Stimulated activated CD4-positive, alpha-beta T cell treated with anti-CD3 and anti-CD28 coated beads, Interleukin-2, amount 100 ng/mL, for 48 hours (primary cell): ENCODE data around the gene EML6.

Experiments used
- DNase-seq, 2 donors: peaks; one replicate each; pipeline ENCODE4 v3.0.0-alpha.2; 2020

Gene EML6

DNA sequence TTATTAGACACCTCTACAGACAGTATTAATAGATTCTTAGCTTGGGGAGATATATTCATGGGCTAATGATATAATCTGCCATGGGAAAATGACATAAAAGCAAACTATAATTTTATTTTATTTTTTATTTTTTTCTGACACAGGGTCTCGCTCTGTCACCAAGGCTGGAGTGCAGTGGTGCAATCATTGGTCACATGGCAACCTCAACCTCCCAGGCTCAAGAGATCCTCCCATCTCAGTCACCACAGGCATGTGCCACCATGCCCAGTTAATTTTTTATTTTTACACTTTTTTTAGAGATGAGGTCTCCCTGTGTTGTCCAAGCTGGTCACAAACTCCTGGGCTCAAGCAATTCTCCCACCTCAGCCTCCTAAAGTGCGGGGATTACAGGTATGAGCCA, 287.5 kb downstream of the EML6 start:
- no peak for DNase-seq

DNA sequence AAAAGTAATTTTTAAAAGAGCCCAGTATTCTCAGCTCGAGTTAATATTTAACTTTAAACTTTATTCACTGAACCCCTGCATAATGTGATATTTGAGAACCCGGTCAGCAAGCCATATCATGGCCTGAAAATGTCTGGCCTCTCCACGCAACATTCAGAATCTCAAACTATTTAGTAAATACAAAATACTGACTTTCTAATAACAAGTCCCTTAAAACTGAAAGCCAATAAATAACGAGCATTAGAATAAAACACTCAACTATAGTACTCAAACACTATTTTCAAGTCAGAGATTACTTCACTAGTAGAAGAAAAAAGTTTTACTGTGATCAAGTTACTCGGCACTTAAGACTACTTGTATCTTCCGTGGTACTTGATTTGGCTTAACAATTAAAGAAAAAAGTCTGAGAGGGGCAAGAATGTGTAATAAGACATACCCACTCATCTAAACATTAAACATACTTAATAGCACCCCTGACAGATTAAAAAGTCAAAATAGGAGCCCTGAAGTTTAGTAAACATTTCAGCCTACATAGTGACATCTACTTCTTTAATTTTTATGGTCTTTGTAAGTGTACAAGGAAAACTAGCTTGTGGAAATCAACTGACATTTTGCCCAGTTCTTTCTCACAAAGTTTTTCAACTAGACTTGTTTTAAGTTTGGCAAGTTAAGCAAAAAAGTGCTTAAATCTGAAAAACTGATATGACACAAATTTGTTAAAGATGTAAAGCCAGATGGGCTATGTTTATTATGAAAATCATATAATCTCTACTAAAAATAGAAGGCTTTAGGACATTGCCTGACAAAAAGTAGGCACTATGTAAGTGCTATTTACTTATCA, 288.6 kb downstream of the EML6 start:
- DNase-seq = no peak

DNA sequence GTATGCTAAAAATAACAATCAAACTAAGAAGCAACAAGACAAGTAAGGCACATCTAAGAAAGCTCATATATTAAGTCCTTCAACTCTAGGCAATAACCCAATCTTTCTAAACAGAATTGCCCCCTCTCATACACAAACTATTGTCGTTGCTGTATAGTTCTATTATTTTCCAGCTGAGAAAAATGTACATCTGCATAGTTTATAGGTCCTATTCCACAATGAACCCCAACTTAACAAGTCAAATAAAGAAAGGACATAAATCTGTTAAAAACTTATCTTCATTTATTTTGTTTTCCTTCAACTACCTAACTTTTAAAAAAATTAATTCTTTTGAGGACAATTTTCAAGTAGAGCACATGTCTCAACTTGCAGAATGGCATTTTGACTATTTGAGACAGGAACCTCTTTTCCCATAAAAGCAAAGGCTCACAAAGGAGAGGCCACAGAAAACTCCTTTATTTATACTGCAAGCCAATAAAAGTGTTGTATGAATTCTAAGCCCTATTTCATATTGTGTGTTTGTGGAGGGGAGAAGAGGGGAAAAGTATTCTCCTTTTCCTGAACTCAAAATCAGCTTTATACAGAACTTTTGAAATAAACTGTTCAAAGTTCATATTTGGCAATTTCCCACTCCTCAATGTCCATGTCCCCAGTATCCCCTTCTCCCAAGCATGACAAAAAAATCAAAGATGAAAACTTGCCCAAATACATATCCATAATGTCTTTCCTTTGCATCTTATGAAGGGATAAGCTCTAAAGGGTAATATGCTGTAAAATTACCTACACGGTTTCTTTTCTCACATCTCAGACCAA, 289.4 kb downstream of the EML6 start:
- no peak for DNase-seq

DNA sequence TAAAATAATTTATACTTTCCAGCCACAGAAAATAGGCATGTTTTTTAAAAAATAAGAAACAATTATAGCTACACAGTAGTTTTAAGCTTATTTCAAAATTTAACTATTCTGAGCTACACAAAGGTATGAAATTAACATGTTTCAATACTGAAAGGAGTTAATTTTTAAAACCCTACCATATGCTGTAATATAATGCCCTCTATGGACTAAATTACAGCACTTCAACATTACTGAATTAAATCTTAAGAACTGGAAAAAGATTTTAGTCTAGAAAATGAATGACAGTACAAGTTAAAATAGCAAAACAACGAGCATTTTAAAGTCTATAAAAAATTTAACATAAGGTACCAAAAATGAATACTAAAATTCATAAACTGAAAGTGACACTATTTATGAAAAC, 290.5 kb downstream of the EML6 start:
- DNase-seq = no peak

DNA sequence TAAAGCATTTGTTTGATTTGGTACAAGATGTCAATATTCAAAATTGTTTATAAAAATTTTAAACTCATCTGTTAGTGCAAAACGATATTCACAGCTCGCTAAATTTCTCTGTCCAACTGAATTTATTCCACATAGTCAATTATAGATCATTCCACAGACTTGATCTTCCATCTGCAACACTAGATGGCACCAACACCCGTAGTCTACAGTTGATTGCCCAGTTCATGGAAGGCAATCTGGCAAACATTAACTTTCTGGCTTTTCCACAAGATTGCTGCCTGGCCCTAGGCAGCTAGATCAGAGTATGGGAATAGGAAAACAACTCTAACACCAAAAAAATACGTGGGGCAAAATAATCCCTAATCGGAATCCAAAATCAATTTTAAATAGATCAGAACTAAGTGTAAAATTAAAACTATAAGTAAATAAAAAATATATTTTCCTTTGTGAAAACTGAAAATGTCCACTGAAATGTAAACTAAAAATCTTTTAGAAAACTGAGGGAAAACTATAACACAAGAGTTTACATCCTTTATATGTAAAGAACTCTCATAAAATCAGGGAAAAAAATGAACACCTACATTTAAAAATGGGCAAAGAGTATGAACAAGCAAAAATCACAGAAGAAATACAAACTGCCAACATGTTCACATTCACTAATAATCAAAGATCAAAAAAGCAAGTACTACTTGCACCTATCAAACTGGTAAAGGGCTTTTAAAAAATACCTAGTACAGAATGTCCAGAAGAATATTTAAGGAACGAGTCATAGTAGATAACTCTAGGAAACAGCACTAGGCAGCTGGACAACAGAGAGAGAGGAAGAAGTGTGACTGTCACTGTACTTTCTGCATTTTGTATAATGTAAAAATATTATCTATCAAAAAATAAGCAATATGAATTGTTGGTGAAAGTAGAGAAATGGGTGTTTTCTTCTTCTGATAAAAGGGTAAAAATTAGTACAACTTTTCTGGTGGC, 291.8 kb downstream of the EML6 start:
- DNase-seq = no peak

DNA sequence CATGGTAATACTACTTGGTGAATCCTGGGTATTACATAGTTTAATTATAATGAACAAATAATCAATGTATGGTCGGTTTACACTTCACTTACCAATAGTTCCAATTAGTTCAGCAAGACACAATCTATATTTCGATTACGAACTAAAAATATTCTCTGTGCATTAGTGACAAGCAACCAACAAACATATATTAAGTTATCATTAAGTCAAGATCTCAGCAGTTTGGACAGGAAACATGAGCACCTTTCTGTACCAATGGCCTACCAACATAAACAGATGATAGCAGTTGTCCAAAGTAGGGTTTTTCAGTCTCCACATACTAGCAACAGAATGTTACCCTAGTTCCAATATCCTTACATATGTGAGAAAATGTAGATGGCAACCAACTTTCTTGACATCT, 294.0 kb downstream of the EML6 start:
- no peak for DNase-seq

DNA sequence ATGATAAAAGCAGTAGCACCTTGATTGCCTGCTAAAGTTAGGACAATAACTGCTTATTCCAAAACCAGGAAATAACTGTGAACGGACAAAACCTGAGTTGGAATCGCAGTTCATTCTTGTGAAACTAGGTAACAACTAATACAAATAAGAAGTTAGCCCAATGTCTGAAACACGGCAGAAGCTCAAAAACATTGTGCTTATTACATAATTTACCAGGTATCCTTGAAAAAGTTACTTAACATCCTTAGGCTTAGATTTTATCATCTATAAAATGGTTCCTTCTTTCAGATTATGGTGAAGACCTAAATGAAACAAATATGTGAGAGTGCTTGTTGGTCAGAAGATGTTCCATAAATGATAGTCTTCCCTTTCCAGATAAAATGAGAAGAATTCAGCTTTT, 294.4 kb downstream of the EML6 start:
- DNase-seq = no peak

DNA sequence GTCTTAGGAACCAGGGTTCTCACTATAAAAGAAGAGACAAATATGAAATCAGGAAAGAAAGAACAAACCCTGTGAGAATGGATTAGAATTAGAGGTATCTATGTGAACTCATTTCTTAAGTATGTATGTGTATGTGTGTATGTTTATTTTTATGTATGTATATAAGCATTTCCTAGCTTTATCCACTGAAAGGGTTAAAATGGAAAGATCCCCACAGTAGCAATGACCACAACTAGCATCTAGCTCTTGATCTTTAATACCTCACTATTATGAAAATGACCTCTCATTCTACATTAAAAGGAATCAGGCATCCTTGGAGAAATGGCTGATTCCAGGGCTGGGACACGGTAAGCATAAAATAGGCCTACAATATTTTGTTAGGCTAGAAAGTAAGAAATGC, 295.2 kb downstream of the EML6 start:
- DNase-seq = no peak

DNA sequence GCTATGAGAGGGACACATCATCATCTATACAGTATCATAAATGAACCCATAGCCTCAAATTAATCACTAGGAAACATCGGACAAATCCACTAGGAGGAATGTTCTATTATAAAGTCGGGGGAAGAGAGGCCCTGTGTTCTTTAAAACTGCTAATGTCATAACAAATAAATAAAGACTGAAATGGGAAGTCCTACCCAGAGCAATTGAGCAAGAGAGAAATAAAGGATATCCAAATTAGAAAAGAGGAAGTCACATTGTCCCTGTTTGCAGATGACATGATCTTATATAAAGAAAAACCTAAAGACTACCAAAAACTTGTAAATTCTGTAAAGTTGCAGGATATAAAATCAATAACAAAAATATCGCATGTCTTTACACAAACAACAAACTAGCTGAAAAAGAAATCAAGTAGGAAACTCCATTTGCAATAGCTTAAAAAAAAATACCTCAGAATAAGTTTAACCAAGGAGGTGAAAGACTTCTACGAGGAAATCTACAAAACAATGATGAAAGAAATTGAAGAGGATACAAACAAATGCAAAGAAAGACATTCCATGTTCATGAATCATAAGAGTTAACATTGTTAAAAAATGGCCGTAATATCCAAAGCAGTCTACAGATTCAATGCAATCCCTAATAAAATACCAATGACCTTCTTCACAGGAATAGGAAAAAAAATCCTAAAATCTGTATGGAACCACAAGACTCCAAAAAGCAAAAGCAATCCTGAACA, 296.2 kb downstream of the EML6 start:
- DNase-seq = no peak
